Measurements from ENCODE around the gene WNT7B.

The WNT7B gene

DNA sequence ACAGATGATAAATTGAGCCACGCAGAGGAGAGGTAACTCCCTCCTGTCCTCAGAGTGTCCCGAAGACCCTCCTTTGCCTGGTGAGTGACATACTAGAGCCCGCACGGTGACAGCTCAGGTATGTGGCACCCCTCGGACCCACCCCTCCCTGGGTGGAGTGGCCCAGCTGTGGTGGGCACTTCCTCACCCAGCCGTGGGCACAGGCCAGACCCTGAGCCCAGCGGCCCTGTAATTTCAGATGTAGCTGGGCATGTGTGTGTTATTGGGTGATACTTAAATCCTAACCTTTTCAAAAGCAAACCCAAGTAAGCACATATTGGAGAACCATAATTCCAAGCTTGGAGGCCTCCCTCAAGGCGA, 93.2 kb downstream of the WNT7B start:
- no peak for TF ChIP-seq CTCF (IDR thresholded peaks at IDR 0.05; ENCODE audit: insufficient read depth, missing control alignments)
- no peak for FAIRE-seq
- no peak for DNase-seq (ENCODE audit: insufficient read length, low spot score)

GRCh38 chr22:45882881-45883810, 93.8 kb downstream of the WNT7B start:
- no peak for FAIRE-seq
- TF ChIP-seq CTCF (IDR thresholded peaks at IDR 0.05; ENCODE audit: insufficient read depth, missing control alignments): no peak
- DNase-seq (ENCODE audit: insufficient read length, low spot score): no peak

- no peak for TF ChIP-seq CTCF (IDR thresholded peaks at IDR 0.05; ENCODE audit: insufficient read depth, missing control alignments)
- DNase-seq (ENCODE audit: insufficient read length, low spot score): no peak
- no peak for FAIRE-seq
Measured at GRCh38 chr22:45881524-45881875, 95.5 kb downstream of the WNT7B start.

GRCh38 chr22:45880716-45881523, 96.0 kb downstream of the WNT7B start:
- no peak for FAIRE-seq
- DNase-seq (ENCODE audit: insufficient read length, low spot score): no peak
- TF ChIP-seq CTCF (IDR thresholded peaks at IDR 0.05; ENCODE audit: insufficient read depth, missing control alignments): no peak

DNA sequence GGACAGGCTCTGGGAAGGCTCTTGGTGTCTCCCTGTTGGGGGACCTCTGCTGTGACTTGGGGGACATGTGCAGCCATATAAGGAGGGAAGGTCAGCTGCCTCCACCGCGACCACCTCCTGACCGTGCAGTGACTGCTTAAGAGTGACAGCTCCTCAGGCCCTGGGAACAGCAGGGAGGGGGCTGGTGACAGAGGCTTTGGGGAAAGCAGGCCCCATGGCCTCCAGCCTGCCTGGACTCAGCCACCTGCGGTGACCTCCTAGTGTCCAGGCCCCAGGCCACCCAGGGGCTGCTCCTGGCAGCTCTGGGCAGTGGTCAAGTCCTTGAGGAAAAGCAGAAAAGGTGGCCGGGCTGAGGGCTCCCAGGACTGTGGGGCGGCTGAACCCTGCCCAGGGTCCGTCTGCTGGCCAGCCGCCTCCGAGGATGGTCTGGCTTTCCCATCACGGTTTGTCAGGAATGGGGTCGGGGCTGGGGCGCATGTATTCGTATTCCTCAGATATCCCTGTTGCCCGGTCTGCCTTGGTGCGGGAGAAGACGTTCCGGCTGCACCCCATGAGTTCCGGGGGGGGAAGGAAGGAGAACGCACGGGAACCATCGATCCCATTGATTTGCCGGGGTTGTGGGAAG, 96.8 kb downstream of the WNT7B start:
- DNase-seq (ENCODE audit: insufficient read length, low spot score): no peak
- TF ChIP-seq CTCF (IDR thresholded peaks at IDR 0.05; ENCODE audit: insufficient read depth, missing control alignments): no peak
- no peak for FAIRE-seq

DNA sequence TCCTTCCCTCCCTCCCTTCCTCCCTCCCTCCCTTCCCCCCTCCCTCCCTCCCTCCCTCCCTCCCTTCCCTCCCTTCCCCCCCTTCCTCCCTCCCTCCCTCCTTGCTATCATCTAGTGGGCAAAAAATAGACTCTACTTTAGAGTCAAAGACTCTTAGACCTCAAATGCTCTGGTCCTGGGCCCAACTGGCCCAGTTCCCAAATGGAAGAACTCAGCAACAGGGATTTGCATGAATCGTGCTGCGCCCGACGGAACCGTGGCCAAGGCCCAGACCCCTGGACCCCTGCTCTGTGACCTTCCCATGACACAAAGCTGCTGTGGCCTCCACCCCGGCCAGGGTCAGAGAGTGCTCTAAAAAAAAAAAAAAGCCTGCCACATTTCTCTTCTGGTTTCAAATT, 97.4 kb downstream of the WNT7B start:
- TF ChIP-seq CTCF (IDR thresholded peaks at IDR 0.05; ENCODE audit: insufficient read depth, missing control alignments): no peak
- DNase-seq (ENCODE audit: insufficient read length, low spot score) (no peak), FAIRE-seq (no peak)
